GM23338 (cell line): ENCODE measurements around the gene TBPL1. TPM values are rescaled to one million over a fixed set of nuclear protein-coding genes. Genes with fewer than 3 reads are reported as not detected.

ENCODE experiments used
- ATAC-seq: fragments of 200-7000 bp; cut with Tn5 transposase; 3 replicates; pipeline ENCODE4 v1.9.1; 2020
- DNase-seq: peaks from one replicate; pipeline ENCODE4 v3.0.0-alpha.2; 2015; ENCODE audit warnings: low spot score
- H2AFZ ChIP-seq: fragments of 200-600 bp; sonication (generic); 2 replicates; pipeline ENCODE4 v1.8.0; 2016; ENCODE audit warnings: antibody characterized with exemption, mild to moderate bottlenecking, moderate library complexity
- H3F3A ChIP-seq: fragments of 200-600 bp; sonication (generic); replicated peaks from 2 replicates; pipeline ENCODE4 v1.8.0; 2017; ENCODE audit warnings: antibody characterized with exemption, mixed run types, low read depth
- H3K27ac ChIP-seq: fragments of 200-600 bp; sonication (generic); 2 replicates; pipeline ENCODE4 v1.6.1; 2016; ENCODE audit warnings: low read depth
- H3K27me3 ChIP-seq: fragments of 200-600 bp; sonication (generic); 2 replicates; pipeline ENCODE4 v1.8.0; 2016; ENCODE audit warnings: mild to moderate bottlenecking, mixed run types, moderate library complexity; ENCODE audit not compliant: insufficient read depth
- H3K36me3 ChIP-seq: fragments of 200-600 bp; sonication (generic); 2 replicates; pipeline ENCODE4 v1.8.0; 2016; ENCODE audit warnings: mild to moderate bottlenecking; ENCODE audit not compliant: insufficient read depth
- H3K4me1 ChIP-seq: fragments of 200-600 bp; sonication (generic); 2 replicates; pipeline ENCODE4 v1.8.0; 2016; ENCODE audit warnings: mild to moderate bottlenecking, moderate library complexity; ENCODE audit not compliant: insufficient read depth
- H3K4me2 ChIP-seq: fragments of 200-600 bp; sonication (generic); 2 replicates; pipeline ENCODE4 v1.7.1; 2017; ENCODE audit warnings: mixed run types
- H3K4me3 ChIP-seq: fragments of 200-600 bp; sonication (generic); 2 replicates; pipeline ENCODE4 v1.6.1; 2016; ENCODE audit warnings: mixed run types
- H3K79me2 ChIP-seq: fragments of 200-600 bp; sonication (generic); replicated peaks from 2 replicates; pipeline ENCODE4 v1.8.0; 2017; ENCODE audit warnings: mild to moderate bottlenecking; ENCODE audit not compliant: insufficient read depth
- H3K9me2 ChIP-seq: fragments of 200-600 bp; sonication (generic); 2 replicates; pipeline ENCODE4 v1.8.0; 2017; ENCODE audit not compliant: insufficient read depth
- H4K20me1 ChIP-seq: fragments of 200-600 bp; sonication (generic); replicated peaks from 2 replicates; pipeline ENCODE4 v1.8.0; 2017; ENCODE audit warnings: mild to moderate bottlenecking; ENCODE audit not compliant: insufficient read depth
- H3K27ac Mint-ChIP-seq: 2 replicates; pipeline ENCODE4 v1.8.0; 2020; ENCODE audit warnings: inconsistent platforms, mild to moderate bottlenecking, moderate library complexity, mixed read lengths
- H3K27me3 Mint-ChIP-seq: 3 replicates; pipeline ENCODE4 v1.8.0; 2022; ENCODE audit warnings: low read depth, mild to moderate bottlenecking, moderate library complexity, mixed read lengths, inconsistent platforms; ENCODE audit not compliant: insufficient read depth, poor library complexity
- H3K36me3 Mint-ChIP-seq: 3 replicates; pipeline ENCODE4 v1.8.0; 2021; ENCODE audit warnings: low read depth, mild to moderate bottlenecking, inconsistent platforms, moderate library complexity, mixed read lengths
- H3K4me1 Mint-ChIP-seq: 3 replicates; pipeline ENCODE4 v1.8.0; 2020; ENCODE audit warnings: mild to moderate bottlenecking, inconsistent platforms, mixed read lengths
- H3K4me3 Mint-ChIP-seq: 3 replicates; pipeline ENCODE4 v1.8.0; 2021; ENCODE audit warnings: moderate library complexity, mild to moderate bottlenecking, inconsistent platforms, mixed read lengths
- H3K9me3 Mint-ChIP-seq: 3 replicates; pipeline ENCODE4 v1.8.0; 2020; ENCODE audit warnings: moderate library complexity, mild to moderate bottlenecking, inconsistent platforms, mixed read lengths
- ETS1 ChIP-seq: IDR thresholded peaks from 2 replicates; pipeline ENCODE4 v1.6.1; 2016; ENCODE audit warnings: antibody characterized with exemption
- EZH2 ChIP-seq: fragments of 200-600 bp; sonication (generic); IDR thresholded peaks from one replicate; pipeline ENCODE4 v1.8.0; 2017; ENCODE audit warnings: antibody characterized with exemption, mild to moderate bottlenecking, low read depth; ENCODE audit not compliant: unreplicated experiment
- EZH2phosphoT487 ChIP-seq: fragments of 200-600 bp; sonication (generic); IDR thresholded peaks from one replicate; pipeline ENCODE4 v1.8.1; 2018; ENCODE audit warnings: antibody characterized with exemption; ENCODE audit not compliant: unreplicated experiment
- JUNB ChIP-seq: IDR thresholded peaks from one replicate; pipeline ENCODE4 v1.6.1; 2016; ENCODE audit warnings: antibody characterized with exemption; ENCODE audit not compliant: unreplicated experiment
- POLR2AphosphoS5 ChIP-seq: IDR thresholded peaks from 2 replicates; pipeline ENCODE4 v1.6.1; 2016; ENCODE audit warnings: antibody characterized with exemption, low read depth
- ZNF114 ChIP-seq: fragments of 250-450 bp; sonication (Bioruptor Pico); IDR thresholded peaks from 2 replicates; pipeline ENCODE4 v1.5.0; 2020; ENCODE audit warnings: mild to moderate bottlenecking, moderate library complexity
- ZNF462 ChIP-seq: fragments of 250-450 bp; sonication (Bioruptor Pico); IDR thresholded peaks from 2 replicates; pipeline ENCODE4 v1.5.0; 2020; ENCODE audit warnings: mild to moderate bottlenecking, moderate library complexity
- polyA plus RNA-seq: library from polyadenylated mRNA; unstranded; fragments of >200 nt; fragmentation: Nextera tagmentation; extraction: Ambion mirVana; gene quantifications from 2 replicates; pipeline ENCODE4 v1.2.1, GENCODE V29; 2016
- total RNA-seq: library from RNA; depleted of rRNA; stranded (reverse); fragments of >200 nt; shearing (Covaris generic); gene quantifications from 2 replicates; pipeline ENCODE4 v1.2.3, GENCODE V29; 2014

TBPL1 gene
- total and polyA plus RNA-seq, 2 experiments from 2014 or later, result 72.9 to 139 TPM

GRCh38 chr6:133939778-133940667 is 13.0 kb upstream of the TBPL1 start (continued):
- TF ChIP-seq ZNF462 (CRISPR knock-in tag), result no peak

GRCh38 chr6:133945158-133945557 is 7.9 kb upstream of the TBPL1 start:
- H3K79me2 ChIP-seq, result no peaks in the 10 kb centered on the region
- peak; percentile 92 for ATAC-seq
- H3K4me3 ChIP-seq, result no peak overlapping the region
- H3K4me1 Mint-ChIP-seq, result peaks cover 7% of the 10 kb centered on the region; the same call in 1 of the 3 replicates
- peak; percentile 48 for DNase-seq
- H3K4me1 ChIP-seq, result peaks cover 7% of the 10 kb centered on the region; the same call in 1 of the 2 replicates
- no peak overlapping the region for H3K4me3 Mint-ChIP-seq
- peak overlapping the region; percentile 83 for H2AFZ ChIP-seq
- H3K27me3 Mint-ChIP-seq, result no peaks in the 10 kb centered on the region
- no peak overlapping the region for H3K4me2 ChIP-seq
- H3K36me3 Mint-ChIP-seq, result no peaks in the 10 kb centered on the region
- no peak overlapping the region for H3K27ac ChIP-seq
- no peaks in the 10 kb centered on the region for H4K20me1 ChIP-seq
- H3F3A ChIP-seq, result no peaks in the 10 kb centered on the region
- H3K9me2 ChIP-seq, result no peaks in the 10 kb centered on the region
- no peak overlapping the region for H3K27ac Mint-ChIP-seq
- no peaks in the 10 kb centered on the region for H3K9me3 Mint-ChIP-seq
- no peaks in the 10 kb centered on the region for H3K36me3 ChIP-seq
- no peaks in the 10 kb centered on the region for H3K27me3 ChIP-seq
- no peak for TF ChIP-seq ZNF114 (CRISPR knock-in tag)
- TF ChIP-seq EZH2, result no peak
- no peak for TF ChIP-seq POLR2AphosphoS5
- TF ChIP-seq ETS1, result no peak
- no peak for TF ChIP-seq JUNB
- TF ChIP-seq EZH2phosphoT487, result no peak
- no peak for TF ChIP-seq ZNF462 (CRISPR knock-in tag)
